Right lung (tissue), 5 donors: ENCODE measurements around the gene TUBB1. TPM values are rescaled to one million over a fixed set of nuclear protein-coding genes. Genes with fewer than 3 reads are reported as not detected.
"Not testable (repeated sequence)": the region's sequence is repeated elsewhere in the genome, so short reads cannot be mapped to it uniquely, and the experiment has no call there.

Source experiments
- DNase-seq, 2 donors: peaks; one replicate each; pipeline ENCODE4 v3.0.0-alpha.2; 2013
- polyA plus RNA-seq, 5 donors: library from polyadenylated mRNA; unstranded; fragments of 120-200 nt; gene quantifications; one replicate each; pipeline versions ENCODE4 v1.2.1 to v1.2.3, GENCODE V29; 2013; ENCODE audit warnings: inconsistent platforms in 1 of 5, low replicate concordance in 1 of 5; ENCODE audit not compliant: insufficient read length in 5 of 5, insufficient read depth in 1 of 5

Gene TUBB1
- polyA plus RNA-seq, 5 donors, result 3.1 to 5.7 (median 4.4) TPM

DNA sequence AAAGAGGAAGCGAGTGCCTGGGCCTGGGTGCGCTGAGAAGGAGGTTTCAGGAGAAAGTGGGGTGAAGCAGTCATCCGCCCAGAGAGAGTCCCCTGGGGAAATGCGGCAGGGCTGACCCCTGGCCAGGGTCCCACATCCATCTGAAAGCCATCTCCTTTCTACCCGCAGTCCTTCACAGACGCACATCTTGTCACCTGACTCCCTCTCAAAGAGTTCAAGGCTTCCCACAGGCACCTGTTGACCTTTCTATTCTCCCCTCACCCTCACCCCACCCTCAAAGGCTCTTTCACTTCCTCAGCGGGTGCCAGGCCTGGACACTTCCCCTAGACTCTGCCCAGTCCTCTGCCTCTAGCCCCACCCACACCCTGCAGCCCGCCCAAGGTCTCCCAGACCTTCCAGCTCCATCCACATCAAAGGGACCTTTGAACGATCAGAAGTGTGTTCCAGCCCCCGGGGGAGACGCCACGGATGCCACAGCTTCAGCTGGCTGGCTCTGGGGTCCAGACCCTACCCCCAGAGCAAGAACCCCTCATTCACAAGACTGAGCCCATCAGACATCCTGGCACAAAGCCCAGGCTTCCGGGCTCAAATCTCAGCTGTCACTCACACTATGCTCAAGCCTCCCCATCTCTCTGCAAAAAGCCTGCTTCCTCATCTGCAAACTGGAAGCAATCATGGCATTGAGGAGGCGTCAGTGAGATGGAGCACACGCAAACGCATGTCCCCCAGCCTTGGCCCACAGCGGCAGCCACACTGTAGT, 14.3 kb upstream of the TUBB1 start:
- DNase-seq, result peak in 1 of 2 donors; percentile 36

DNA sequence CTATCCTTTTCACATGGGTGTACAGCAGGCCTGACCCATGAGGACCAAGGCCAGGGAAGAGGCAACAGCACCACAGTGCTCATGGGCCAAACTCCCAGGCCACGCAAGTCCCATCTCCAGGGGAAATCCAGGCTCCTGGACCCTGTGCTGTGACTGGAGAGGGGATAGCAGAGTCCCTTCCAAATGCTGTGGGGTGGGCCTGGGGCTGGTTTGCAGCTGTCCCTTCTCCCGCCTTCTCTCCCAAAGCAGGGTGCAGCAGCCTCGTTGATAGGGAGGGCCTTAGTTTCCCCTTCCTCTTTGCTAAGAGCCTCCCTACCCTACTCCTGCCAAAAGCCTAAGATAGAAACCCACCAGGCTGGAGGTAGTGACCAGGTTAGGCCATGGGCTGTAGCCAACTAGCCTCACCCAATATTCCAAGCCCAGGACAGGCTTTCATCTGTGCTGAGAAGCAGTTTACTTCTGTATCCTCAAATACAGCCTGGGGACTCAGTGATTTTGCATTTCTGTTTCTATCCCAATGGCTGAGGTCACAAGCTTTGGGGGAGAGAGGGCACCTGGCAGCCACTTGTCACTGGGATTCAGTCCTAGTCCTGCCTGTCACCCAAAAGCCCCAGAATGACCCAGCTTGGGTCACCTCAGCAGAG, 13.6 kb upstream of the TUBB1 start:
- DNase-seq, result no peak

DNA sequence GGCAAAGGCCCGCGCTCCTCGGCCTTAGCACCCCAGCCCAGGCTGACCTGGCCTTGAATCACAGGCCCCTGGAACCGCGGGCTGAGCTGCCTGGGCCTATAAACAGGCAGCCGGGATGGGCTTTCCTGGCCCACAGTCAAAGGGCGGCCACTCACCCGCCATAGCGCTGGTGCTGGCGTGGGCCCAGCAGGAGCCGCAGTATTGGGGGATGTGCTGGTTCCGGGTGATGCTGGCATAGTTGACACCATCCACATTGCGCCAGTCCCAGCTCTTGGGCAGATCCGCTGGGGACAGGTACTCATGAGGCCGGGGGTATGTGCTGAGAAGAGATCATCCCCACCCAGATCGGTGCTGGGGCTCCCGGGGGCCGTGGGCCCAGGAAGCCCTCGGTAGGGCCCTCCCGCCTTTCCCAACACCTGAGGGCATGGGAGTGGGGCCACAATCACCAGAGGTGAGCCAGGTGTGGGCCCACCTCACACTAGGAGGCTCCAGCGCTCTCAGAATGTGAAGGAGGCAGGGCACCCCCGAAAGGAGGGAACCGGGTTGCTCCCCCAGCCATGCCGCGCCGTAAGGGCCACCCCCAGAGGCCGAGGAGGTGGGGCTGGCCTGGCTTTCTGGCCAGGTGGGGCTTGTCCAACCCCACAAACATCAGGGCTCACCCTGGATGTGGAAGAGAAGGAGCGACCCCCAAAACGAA, 12.9 kb upstream of the TUBB1 start:
- no peak for DNase-seq

DNA sequence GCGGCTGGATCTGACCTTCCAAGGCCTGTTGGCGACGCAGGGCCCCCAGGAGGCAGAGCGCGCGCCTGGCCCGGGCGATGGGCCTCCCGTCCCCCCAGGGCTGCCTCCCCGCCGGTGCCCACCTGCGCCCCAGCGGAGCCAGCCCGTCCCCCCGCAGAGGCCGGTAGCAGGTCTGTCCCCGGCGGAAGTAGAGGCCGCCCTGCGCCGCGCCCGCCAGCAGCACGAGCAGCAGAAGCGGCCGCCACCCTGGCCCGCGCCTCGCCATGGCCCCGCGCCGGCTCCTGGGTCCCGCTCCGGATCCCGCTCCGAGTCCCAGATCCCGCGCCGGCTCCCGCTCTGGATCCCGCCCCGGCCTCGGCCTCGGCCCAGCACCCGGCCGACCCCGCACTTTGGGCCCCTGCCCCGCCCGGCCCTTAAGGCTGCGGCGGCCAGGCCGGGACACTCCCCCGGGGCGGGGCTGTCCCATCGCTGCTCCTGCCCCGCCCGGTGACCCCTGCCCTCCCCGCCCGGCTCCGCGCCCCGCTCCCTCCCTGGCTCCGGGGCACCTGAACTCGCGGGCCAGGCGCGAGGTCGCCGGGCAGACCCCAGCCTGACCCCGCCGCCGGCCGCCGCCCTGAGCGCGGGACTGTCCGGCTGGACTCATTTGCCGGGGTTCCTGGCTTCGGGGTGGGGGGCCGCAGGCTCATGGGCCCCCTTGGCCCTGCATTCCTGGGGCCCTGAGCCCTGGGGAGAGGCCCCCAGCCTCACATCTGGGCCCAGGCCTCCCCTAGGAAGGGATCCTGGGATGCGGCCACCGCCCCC, 12.2 kb upstream of the TUBB1 start, which contains the start of gene CTSZ:
TSS of gene CTSZ (minus strand) at position 391 of the 801 bp plus-strand sequence. CDS start at position 265, 126 bp downstream.
- DNase-seq, result peak; percentile 47 to 49

DNA sequence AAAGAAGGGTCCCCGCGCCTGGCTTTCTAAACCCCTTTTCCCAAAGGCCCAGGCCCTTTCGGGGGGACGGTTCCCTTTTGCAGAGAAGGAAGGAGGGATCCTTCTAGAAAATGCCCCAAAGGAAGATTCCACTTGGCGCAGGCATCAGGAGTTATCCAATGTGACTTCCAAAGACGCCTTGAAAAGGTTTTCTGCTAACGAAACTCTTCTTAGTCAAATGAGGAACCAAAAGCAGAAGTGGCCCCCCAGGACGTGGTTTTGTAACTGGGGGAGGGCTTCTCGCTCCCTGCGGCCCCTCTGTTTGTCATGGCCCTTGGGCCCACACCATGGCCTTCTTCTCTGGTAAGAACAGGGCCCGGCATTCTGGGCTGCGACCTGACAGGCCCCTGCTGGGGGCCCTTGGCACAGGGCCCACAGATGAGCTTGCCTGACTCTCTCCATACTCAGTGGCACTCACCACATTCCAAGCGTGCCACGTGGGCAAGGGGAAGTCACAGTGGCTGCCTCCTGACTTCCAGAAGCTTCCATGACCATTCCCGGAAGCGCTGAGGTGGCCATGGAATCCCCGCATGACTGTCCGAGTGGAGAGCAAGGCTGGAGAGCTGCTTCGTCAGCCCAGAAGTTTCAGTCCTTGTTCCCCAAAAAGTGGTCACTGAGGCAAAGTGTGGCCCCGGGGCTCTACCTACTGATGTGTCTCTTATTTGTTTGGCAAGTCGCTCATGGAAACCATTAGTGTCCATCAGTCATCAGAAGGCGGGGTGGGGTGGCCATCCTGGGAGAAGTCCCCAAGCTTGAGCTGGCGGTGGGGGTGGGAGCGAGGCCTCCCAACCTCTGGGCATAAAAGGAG, 11.3 kb upstream of the TUBB1 start:
- no peak for DNase-seq

DNA sequence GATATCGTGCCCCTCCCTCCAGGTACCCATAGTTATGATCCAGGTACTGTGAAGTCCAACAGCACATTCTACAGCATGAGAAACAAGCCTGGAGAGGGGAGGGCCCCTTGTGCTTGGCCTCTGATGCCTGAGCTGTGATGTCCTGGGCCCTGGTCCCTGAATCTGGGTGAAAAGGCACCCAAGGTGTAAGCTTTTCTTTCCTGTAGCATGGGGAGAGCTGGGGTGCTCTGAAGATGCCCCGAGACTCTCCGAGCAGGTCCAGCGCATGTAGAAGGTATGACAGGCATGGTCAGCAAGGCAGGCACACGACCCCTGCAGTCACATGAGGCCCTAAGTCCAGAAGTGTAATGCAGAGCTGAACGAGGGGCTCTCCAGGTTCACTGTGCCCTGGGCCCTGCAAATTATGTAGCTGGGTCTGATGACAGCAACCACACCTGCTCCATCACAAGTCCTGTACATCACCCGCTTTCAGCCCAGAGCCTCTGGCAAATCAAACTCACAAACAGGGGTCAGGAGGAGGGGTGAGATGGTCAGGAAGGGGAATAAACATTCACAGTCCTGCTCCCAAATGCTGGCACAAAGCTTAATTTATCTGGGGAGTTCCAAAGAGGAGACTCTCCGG, 10.4 kb upstream of the TUBB1 start:
- DNase-seq, result no peak

DNA sequence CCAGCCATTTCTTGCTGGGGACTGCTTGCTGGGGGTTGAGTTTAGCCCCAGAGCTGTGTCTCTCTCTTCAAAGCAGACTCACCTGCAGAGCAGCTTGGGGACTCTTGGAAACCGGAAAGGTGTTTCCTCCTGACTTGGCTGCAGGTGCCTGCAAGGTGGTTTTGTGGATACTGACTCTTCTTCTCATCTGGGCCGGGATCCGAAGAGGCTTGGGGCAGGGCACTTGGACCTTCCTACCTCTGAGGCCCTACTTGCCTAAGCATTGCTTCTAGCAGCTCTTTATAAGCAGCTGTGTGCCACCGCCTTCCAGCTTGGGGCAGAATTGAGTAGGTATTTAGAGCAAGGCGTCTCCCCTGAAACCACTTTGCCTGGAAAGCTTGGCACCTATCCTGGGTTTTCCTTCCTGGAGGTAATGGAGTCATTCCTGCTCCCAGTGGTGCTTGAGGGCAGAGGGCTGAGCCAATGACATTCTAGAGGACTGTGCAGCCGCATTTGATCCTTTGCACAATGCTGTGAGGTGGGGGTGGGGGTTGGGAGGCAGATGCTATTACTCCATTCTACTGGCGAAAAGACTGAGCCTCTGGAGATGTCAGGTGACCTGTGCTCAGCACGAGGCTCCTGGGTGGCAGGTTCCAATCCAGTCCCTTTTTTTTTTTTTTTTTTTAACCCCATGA, 8.8 kb upstream of the TUBB1 start:
- peak in 1 of 2 donors; percentile 17 for DNase-seq

DNA sequence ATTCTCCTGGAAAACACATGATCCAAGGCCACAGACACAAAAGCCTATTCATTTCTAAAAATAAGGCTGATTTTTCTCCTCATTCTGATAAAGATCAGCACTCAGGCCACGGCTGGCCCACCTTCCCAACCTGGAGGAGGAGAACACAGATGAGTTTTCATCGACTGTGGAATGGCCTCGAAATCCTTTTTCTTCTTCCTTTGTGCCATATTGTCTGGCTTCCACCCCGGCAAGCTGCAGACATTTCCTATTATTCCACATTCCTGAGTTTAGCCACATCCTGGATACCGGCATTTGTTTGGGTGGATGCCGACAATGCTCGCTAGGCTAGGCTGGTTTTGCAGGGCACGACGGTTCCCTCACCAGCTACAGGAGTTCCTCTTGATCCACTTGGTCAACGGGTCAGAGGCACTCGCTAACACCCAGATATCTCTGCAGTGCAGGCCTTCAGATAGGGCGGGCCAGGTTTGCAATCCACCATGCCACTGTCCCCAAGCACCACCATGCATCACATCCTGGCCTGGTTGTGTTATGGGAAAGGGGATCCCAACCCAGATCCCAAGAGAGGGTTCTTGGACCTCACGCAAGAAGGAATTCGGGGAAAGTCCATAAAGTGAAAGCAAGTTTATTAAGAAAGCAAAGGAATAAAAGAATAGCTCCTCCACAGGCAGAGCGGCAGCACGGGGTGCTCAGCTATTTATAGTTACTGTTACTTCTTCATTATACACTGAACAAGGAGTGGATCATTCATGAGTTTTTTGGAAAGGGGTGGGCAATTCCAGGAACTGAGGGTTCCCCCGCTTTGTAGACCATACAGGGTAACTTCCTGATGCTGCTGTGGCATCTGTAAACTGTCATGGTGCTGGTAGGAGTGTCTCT, 8.0 kb upstream of the TUBB1 start:
- DNase-seq, result peak in 1 of 2 donors; percentile 21

DNA sequence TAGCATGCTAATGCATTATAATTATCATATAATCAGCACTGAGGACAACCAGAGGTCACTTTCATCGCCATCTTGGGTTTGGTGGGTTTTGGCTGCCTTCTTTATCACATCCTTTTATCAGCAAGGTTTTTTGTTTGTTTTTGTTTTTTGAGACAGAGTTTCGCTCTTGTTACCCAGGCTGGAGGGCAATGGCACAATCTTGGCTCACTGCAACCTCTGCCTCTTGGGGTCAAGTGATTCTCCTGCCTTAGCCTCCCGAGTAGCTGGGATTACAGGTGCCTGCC, 7.4 kb upstream of the TUBB1 start:
- not testable (repeated sequence) for DNase-seq

DNA sequence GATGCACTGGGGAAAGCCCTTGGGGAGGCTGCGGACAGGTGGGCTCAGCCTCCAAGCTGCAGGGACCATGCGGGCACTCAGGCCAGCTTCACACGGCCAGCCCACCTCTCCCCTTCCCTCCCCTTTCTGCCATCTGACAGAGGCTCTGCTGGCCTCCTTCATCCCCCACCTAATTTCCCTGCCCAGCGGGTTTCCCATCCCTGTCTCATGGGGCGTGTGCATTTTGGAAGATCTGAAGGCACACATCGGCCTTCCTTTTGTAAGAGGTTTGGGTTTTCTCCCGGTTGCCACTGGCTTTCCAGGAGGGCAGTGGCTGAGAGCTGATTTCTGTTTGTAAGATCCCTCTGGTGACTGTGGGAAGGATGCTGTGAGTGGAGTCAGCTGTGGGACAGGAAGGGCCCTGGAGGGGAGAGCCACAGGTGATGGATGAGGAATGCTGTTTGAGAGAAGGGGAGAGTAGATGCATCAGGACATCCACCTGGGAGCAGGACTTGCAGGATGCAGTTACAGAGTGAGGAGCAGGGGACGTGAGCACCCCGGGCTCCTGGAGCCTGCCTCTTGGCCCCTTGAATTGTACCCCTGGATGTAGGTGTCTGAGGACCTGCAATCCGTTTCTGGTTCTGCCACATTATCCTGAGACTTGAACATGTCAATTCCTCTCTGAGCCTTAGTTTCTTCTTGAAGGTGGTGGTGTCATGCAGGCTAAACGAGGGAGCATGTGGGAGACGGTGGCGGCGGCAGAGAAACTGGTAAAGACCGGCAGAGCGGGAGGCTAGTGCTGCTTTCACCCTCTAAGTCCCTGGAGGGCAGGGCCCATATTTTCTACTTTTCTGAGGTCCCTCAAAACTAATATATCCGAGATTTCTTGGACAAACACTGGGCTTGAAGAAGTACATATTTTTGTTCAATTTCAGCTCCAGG, 5.9 kb upstream of the TUBB1 start:
- DNase-seq, result no peak

DNA sequence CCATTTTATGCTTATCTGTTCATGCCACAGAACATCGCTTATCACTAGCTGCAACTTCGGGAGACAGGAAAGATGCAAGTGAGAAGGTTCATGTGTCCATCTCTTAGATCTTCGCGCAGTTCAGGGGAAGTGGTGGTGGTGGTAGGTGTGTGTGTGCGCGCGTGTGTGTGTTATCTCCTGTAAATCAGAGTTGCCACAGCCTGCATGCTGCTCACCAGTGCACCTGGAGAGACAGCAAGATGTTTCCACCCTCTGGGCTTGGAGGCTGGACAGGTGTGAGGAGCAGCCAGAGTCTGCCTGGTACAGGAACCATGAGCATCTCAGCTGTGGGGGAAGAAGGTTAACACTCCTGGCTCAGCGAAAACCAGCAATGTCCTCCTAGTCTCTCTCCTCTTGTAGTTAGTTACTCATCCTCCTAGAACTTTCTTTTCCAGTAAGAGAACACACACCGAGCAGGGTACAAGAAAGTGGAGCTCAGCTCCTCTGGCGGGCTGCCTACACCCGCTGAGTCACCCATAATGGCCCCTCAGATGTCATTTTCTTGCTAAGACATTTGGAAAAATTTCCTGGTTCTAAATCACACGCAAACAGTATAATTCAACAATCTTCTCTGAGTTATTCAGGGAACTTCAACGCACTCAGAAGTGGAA, 5.1 kb upstream of the TUBB1 start:
- DNase-seq, result no peak

DNA sequence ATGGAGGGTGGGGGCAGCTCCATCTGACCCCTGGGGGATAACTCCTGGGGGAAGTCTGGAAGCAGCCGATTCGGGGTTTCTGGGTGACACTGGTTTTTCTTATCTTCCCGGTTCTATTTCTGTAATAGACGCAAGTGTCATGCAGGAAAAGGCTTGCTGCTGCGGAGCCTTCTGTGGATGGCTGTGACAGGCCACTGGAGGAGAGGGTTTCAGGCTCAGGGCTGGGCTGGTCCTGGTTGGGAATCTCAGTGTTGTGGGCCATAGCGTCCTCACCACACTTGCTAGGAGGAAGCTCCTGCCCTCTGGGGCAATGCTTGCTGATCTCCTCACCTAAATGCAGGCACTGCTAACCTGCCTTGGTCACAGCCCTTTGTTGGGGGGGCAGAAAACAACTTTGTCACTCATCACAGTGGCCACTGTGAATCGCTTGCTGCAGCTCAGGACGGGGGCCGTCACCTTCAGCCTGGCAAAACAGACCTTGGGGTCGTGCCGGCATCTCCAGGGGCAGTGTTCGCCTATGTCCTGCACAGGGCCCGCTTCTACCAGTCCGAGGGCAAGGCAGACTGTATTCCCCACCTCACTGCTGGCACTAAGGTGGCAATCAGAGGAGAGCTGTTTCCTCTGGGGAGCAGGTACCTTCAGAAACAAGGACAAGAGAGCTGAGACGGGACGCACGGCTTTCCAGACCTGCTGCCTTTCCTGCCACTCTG, 4.4 kb upstream of the TUBB1 start:
- DNase-seq, result no peak

DNA sequence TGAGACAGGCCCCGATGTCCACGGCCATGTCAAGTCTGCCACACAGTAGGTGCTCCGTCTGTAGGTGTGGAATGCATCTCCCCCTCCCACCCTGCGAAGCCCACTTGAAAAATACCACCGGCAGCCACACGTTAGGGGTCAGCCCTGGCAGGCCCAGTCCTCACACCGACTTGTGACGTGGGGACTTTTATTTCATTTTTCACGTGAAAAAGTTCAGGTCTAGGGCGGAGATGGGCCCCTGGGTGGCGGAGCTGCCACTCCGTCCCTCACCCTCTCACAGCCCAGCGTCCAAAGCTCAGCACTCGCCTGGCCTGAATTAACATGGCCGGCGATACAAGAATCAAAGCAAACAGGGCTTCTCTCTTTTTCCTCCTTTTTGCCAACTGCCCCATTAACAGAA, 3.8 kb upstream of the TUBB1 start:
- DNase-seq, result no peak

DNA sequence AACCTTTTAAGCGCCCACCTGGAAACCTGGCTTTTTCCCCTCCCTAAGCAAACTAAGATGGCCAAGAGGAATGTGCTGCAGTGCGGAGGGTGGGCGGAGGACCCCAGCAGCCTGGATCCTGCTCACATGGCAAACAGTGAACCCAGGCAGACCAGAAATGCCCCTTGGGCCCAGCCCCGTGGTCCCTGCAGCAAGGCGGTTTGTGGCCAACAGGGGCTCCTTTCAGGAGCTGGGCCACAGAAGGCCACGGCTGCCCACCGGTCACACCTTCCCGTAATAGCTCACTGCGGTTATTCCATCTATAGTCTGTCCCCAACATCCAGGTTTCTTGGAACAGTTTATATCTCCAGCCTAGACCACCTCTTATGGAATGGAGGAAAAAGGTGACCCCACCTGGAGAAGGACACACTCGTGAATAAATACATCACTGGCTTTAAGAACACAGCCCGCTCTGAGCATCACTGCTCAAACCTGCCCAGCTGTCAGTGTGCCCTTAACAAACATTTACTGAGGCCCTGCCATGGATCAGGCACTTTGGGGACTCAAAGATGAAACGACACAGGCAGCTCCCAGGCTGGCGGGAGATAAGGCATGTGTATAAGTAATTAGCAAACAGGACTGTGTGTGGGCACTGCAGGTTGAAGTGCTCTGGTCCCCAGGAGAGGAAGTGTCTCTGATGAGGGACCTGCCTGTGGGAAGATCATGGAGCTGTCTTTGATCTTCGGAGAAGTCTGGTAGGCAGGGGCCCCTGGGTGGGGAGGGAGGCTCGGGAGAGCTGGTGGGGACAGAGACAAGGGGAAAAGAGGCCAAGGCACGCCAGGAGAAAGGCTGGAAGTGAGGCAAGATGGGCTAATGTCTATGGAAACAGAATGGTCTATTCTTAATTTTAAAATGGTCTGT, 3.2 kb upstream of the TUBB1 start:
- DNase-seq, result no peak

DNA sequence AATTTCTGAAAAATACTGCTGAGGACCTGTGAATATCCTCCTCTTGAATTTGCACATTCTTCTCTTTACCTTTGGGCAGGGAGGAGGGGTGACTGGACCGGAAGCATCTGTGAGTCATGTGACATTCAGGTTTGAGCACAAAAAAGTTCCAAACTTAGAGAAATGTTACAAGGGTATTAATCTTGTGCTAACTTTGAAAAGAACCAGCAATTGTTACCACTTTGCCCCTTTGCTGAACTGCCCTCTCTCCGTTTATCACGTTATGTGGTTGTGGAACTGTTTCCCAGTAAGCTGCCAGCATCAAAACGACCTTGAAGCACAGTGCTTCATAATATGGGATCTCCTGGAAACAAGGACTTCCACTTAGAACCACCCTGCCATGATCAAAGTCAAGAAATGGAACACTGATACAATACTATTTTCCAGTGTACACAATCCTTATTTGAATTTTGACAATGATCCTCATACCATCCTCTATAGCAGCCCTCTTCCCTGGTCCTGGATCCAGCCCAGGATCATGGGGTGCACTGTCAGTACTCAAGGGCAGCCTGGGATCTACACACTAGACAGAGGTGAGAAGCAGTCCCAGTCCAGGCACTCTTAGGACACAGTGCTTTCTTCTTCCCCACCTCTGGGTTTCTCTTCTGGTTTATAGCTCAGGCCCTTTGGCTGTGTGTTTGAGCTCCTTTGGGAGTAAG, 2.3 kb upstream of the TUBB1 start:
- DNase-seq, result no peak
